Measurements from ENCODE around the gene RASGRP3. TPM values are rescaled to one million over a fixed set of nuclear protein-coding genes. Genes with fewer than 3 reads are reported as not detected.
A peak's percentile ranks its signal among the peaks of the same experiment; 100 is the strongest.

The RASGRP3 gene
- total RNA-seq, 1 experiment from 2014 or later = 0.03 TPM

DNA sequence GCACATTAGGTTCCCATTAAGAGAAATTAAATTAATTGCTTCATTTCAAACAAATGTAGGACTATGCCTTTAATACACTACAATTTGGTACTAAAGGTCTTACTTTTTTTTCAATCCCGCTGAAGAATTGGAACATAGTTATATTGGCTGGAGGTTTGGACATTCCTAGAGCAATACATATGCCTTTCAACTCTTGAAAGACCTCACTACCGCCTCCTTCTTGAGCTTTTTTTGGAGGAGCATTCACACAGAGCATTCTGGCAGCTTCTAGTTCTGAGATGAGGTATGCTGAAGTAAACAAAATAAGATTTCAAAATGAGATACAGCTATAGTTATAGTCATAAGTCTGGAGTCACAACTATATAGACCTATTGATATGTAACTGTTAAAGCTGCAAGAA lies 111.8 kb downstream of the RASGRP3 start:
- no peak for DNase-seq
- no peaks in the 10 kb centered on the region for H3K27me3 ChIP-seq (ENCODE audit: control insufficient read depth, insufficient read depth, low read length)
- H3K36me3 ChIP-seq (replicated peaks; ENCODE audit: control insufficient read depth, insufficient read depth, low read length) = peaks cover 16% of the 10 kb centered on the region
- H3K4me3 ChIP-seq (ENCODE audit: insufficient read depth, low read depth, low read length) = no peak overlapping the region

DNA sequence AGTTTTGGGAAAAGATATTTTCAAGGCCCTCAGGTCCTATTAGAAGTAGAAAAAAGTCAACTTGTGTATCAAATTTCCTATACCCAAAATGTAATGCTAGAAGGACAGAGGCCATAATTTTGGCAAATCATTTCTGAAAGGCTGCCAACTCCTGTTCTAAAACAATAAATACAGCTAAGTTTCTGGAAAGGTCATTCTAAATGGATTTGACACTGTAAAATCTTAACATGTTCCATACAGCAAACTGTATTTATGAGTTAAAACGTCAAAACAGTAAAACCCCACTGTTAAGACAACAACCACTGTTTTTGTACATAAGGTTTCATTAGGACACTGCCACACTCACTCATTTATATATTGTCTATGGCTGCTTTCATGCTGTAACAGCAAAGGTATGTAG lies 113.0 kb downstream of the RASGRP3 start:
- no peak for DNase-seq
- Histone ChIP-seq H3K4me3 (ENCODE audit: insufficient read depth, low read depth, low read length) (no peak overlapping the region), H3K36me3 (replicated peaks; ENCODE audit: control insufficient read depth, insufficient read depth, low read length) (peaks cover 21% of the 10 kb centered on the region), H3K27me3 (ENCODE audit: control insufficient read depth, insufficient read depth, low read length) (no peaks in the 10 kb centered on the region)

DNA sequence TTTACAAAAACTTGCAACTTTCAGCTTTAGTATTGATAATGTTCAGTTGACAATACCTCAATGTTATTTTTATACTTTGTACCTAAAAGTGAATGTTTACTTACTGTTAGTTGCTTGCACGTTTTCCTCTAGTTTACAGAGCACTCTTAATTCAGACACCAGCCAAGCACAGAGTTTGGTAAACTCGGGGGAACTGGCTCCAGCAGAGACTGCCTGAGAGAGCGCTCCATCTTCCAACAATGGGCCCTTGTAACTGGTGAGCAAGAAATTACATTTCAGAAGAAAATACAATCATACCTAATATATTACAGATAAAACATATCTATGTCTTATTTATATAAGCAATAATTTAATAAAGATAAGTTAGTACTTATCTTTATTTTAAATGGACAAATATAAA lies 118.9 kb downstream of the RASGRP3 start:
- no peak overlapping the region for H3K4me3 ChIP-seq (ENCODE audit: insufficient read depth, low read depth, low read length)
- no peak for DNase-seq
- peaks cover 13% of the 10 kb centered on the region for H3K36me3 ChIP-seq (replicated peaks; ENCODE audit: control insufficient read depth, insufficient read depth, low read length)
- no peaks in the 10 kb centered on the region for H3K27me3 ChIP-seq (ENCODE audit: control insufficient read depth, insufficient read depth, low read length)

DNA sequence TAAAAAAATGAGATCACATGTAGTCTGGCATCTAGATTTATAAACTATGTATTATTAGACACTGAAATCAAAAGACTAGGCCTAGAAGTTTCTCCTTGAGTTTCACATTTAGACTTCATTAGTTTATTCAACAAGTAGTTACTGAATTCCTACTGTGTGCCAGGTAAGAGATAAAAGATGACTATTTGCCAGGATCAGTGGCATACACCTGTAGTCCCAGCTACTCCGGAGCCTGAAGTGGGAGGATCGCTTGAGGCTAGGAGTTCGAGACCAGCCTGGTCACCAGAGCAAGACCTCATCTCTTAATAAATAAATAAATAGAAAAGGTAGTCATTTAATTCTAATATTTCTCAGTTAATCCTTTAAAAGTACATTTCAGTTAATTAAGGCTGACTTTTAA lies 120.6 kb downstream of the RASGRP3 start:
- Histone ChIP-seq H3K36me3 (replicated peaks; ENCODE audit: control insufficient read depth, insufficient read depth, low read length) (peaks cover 11% of the 10 kb centered on the region), H3K27me3 (ENCODE audit: control insufficient read depth, insufficient read depth, low read length) (no peaks in the 10 kb centered on the region), H3K4me3 (ENCODE audit: insufficient read depth, low read depth, low read length) (no peak overlapping the region)
- no peak for DNase-seq

DNA sequence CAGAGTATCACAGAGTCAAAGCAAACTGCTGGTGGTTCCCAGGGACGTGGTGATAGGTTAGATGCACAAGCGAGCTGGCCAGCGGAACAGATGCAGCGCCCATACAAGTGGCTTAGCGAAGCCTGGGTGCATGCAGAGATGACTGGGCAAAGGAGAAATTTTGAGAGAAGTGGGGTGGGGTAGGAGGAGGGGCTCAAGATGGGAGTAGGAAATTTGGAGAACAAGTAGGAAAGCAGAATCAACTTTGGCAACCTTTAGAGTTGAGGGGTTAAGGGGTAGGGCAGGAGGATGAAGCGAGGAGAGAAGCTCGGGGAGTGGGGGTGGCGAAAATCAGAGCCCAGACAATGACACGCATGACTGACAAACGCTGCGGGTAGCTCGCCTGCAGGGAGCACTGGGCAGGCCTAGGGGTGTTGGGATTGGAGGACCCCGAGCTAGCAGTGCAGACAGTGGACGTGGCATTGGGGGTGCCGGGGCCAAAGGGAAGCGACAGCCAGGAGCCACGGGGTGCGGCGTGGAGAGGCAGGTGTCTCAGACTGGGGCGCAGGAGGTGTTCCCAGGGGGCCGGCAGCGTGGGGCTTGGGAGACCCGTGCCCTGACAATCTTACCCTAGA lies 122.2 kb downstream of the RASGRP3 start:
- peak; percentile 56 for DNase-seq
- Histone ChIP-seq H3K27me3 (ENCODE audit: control insufficient read depth, insufficient read depth, low read length) (no peaks in the 10 kb centered on the region), H3K4me3 (ENCODE audit: insufficient read depth, low read depth, low read length) (peak overlapping the region; percentile 95), H3K36me3 (replicated peaks; ENCODE audit: control insufficient read depth, insufficient read depth, low read length) (peaks cover 6% of the 10 kb centered on the region)

DNA sequence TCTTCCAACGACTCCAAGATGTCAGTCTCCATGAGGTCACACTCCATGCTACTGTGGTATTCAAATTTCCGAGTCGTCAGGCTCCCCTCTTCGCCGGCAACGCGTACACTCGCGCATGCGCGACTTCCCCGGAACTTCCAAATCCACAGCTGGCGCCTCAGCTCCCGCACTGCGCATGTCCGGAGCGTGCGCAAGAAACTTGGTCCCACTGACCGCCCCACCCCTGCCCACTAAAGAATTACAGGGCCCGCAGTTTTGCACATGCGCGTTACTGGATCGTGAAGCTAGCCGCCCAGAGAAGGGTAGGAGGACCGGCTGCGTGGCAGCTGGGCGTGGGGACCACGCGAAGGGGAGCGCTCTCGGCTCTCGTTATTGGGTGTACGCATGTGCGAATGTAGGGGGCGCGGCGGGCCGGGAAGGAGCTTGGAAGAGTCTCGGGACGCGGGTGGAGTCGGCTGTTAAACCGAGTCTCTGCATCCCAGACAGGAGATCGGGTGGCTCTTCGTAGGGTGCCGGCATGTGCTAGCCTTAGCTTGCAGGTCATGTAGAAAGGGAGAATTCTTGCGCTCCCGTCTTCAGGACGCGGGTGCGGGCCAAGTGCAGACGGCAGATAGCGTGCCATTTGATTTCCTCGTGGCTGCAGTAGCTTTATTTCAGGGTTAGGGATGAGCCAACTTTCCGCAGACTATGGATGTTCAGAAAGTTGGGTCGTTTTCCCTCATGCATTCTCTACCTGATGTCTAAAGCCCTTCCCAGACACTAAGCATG lies 122.9 kb downstream of the RASGRP3 start, which contains the start of gene FAM98A:
Gene FAM98A, minus strand, starts transcription at position 125 of the 768 bp plus-strand sequence. Its CDS starts 78 bp downstream, at position 47.
- peak within 1 kb of the TSS; percentile 95 for H3K4me3 ChIP-seq (ENCODE audit: insufficient read depth, low read depth, low read length)
- DNase-seq = peak; percentile 90
- H3K27me3 ChIP-seq (ENCODE audit: control insufficient read depth, insufficient read depth, low read length) = no peaks in the 10 kb centered on the region
- H3K36me3 ChIP-seq (replicated peaks; ENCODE audit: control insufficient read depth, insufficient read depth, low read length) = peaks cover 2% of the 10 kb centered on the region; the same call in 1 of the 2 replicates

DNA sequence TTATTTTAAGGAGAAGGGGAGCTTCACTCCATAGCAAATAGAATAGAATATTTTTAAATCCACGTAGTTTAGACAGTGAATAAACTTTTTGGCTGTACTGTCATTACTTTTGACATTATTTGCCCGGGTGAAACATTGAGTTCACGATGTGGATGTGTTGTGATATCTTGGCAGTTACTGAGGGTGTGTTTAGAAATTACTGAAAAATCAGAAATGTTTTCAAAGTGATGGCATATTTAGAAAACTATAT lies 123.4 kb downstream of the RASGRP3 start:
- Histone ChIP-seq H3K4me3 (ENCODE audit: insufficient read depth, low read depth, low read length) (peak overlapping the region; percentile 95), H3K27me3 (ENCODE audit: control insufficient read depth, insufficient read depth, low read length) (no peaks in the 10 kb centered on the region), H3K36me3 (replicated peaks; ENCODE audit: control insufficient read depth, insufficient read depth, low read length) (no peaks in the 10 kb centered on the region)
- no peak for DNase-seq

- no peaks in the 10 kb centered on the region for H3K36me3 ChIP-seq (replicated peaks; ENCODE audit: control insufficient read depth, insufficient read depth, low read length)
- H3K27me3 ChIP-seq (ENCODE audit: control insufficient read depth, insufficient read depth, low read length) = no peaks in the 10 kb centered on the region
- H3K4me3 ChIP-seq (ENCODE audit: insufficient read depth, low read depth, low read length) = no peak overlapping the region
- no peak for DNase-seq
These were observed 125.9 kb downstream of the RASGRP3 start for GRCh38 chr2:33602201-33602830.

GRCh38 chr2:33603416-33603815 lies 127.0 kb downstream of the RASGRP3 start:
- peak; percentile 57 for DNase-seq

GRCh38 chr2:33605056-33605455 lies 128.6 kb downstream of the RASGRP3 start:
- DNase-seq = no peak
- Histone ChIP-seq H3K27me3 (ENCODE audit: control insufficient read depth, insufficient read depth, low read length) (no peaks in the 10 kb centered on the region), H3K4me3 (ENCODE audit: insufficient read depth, low read depth, low read length) (no peak overlapping the region), H3K36me3 (replicated peaks; ENCODE audit: control insufficient read depth, insufficient read depth, low read length) (no peaks in the 10 kb centered on the region)

More at GRCh38 chr2:33603416-33603815, 127.0 kb downstream of the RASGRP3 start:
- Histone ChIP-seq H3K27me3 (ENCODE audit: control insufficient read depth, insufficient read depth, low read length) (no peaks in the 10 kb centered on the region), H3K4me3 (ENCODE audit: insufficient read depth, low read depth, low read length) (no peak overlapping the region), H3K36me3 (replicated peaks; ENCODE audit: control insufficient read depth, insufficient read depth, low read length) (no peaks in the 10 kb centered on the region)

DNA sequence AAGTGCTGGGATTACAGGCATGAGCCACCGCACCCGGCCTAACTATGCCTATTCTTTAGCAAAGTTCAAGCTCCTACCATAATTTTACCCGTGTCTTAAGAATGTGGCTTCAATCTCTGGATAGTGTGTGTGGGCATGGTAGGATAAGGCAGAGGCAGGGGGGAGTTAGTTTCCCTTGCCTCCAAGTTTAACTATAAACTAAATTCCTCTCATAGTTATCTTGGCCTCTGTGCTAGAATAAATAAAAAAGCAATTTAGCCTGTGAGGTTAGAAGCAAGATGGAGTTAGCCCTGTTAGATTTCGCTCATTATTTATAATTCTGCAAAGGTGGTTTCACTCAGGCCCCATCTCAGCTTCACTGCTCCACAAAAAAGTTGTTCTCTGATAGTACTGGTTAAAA lies 129.7 kb downstream of the RASGRP3 start:
- Histone ChIP-seq H3K27me3 (ENCODE audit: control insufficient read depth, insufficient read depth, low read length) (no peaks in the 10 kb centered on the region), H3K36me3 (replicated peaks; ENCODE audit: control insufficient read depth, insufficient read depth, low read length) (no peaks in the 10 kb centered on the region; the same call in 1 of the 2 replicates), H3K4me3 (ENCODE audit: insufficient read depth, low read depth, low read length) (no peak overlapping the region)
- no peak for DNase-seq

- H3K36me3 ChIP-seq (replicated peaks; ENCODE audit: control insufficient read depth, insufficient read depth, low read length) = no peaks in the 10 kb centered on the region; the same call in 1 of the 2 replicates
- H3K4me3 ChIP-seq (ENCODE audit: insufficient read depth, low read depth, low read length) = no peak overlapping the region
- DNase-seq = no peak
- H3K27me3 ChIP-seq (ENCODE audit: control insufficient read depth, insufficient read depth, low read length) = no peaks in the 10 kb centered on the region
These were observed 130.2 kb downstream of the RASGRP3 start for GRCh38 chr2:33606622-33607021.

GRCh38 chr2:33607251-33607721 lies 130.8 kb downstream of the RASGRP3 start:
- no peaks in the 10 kb centered on the region; the same call in 1 of the 2 replicates for H3K36me3 ChIP-seq (replicated peaks; ENCODE audit: control insufficient read depth, insufficient read depth, low read length)
- no peaks in the 10 kb centered on the region for H3K27me3 ChIP-seq (ENCODE audit: control insufficient read depth, insufficient read depth, low read length)
- DNase-seq = peak; percentile 77
- no peak overlapping the region for H3K4me3 ChIP-seq (ENCODE audit: insufficient read depth, low read depth, low read length)

GRCh38 chr2:33607905-33608304 lies 131.5 kb downstream of the RASGRP3 start:
- no peak for DNase-seq
- Histone ChIP-seq H3K36me3 (replicated peaks; ENCODE audit: control insufficient read depth, insufficient read depth, low read length) (no peaks in the 10 kb centered on the region; the same call in 1 of the 2 replicates), H3K4me3 (ENCODE audit: insufficient read depth, low read depth, low read length) (no peak overlapping the region), H3K27me3 (ENCODE audit: control insufficient read depth, insufficient read depth, low read length) (no peaks in the 10 kb centered on the region)

- Histone ChIP-seq H3K4me3 (ENCODE audit: insufficient read depth, low read depth, low read length) (no peak overlapping the region), H3K36me3 (replicated peaks; ENCODE audit: control insufficient read depth, insufficient read depth, low read length) (peaks cover 3% of the 10 kb centered on the region), H3K27me3 (ENCODE audit: control insufficient read depth, insufficient read depth, low read length) (no peaks in the 10 kb centered on the region)
- no peak for DNase-seq
These were observed 137.7 kb downstream of the RASGRP3 start for GRCh38 chr2:33614190-33614589.

All from H7 (cell line).